NOMO-1 (cell line): ENCODE measurements around the gene CAMSAP1.

Experiments
- DNase-seq, 2 experiments: peaks; one replicate each; lab custom pipeline; 2025; ENCODE audit not compliant: unreplicated experiment in 2 of 2; lab: John Stamatoyannopoulos, UW

Gene CAMSAP1

DNA sequence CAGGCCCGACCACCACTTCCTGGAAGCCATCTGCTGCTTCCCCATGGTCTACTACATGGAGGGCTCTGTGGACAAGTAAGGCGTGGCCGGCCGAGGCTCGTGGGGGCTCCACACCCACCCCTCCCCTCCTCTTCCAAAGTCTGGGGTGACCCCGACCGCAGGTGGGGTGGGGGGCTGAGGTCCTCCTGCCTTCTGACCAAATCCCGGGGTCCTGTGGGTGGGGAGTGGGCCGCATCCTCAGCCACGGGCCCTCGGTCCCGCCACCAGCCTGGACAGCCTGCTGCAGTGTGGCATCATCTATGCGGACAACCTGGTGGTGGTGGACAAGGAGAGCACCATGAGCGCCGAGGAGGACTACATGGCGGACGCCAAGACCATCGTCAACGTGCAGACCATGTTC lies 128.9 kb downstream of the CAMSAP1 start:
- DNase-seq: no peak

DNA sequence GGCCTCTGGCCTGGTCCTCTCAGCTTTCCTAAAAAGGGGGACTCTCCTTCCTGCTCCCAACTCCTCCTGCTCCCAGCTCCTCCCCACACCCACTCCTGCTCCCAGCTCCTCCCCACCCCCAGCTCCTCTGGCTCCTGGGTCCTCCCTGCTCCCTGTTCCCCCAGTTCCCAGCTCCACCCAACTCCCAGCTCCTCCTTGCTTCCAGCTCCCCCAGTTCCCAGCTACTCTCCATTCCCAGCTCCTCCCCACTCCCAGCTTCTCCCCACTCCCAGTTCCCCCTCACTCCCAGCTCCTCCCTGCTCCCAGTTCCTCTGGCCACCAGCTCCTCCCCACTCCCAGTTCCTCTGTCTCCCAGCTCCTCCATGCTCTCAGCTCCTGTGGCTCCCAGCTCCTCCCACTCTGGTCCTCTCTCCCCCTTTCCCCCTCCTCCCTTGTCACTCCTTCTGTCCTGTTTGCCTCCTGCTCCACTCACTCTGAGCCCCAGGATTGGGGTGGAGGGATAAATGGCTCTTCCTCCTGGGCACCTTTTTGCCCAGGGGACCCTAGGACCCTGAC lies 129.6 kb downstream of the CAMSAP1 start:
- DNase-seq: no peak

GRCh38 chr9:135776893-135777622 lies 130.3 kb downstream of the CAMSAP1 start:
- no peak for DNase-seq

GRCh38 chr9:135775911-135776310 lies 131.4 kb downstream of the CAMSAP1 start:
- DNase-seq: no peak

- DNase-seq: no peak
Observed at GRCh38 chr9:135774794-135775525, 132.4 kb downstream of the CAMSAP1 start.

- no peak for DNase-seq
Observed at GRCh38 chr9:135774239-135774747, 133.1 kb downstream of the CAMSAP1 start.

GRCh38 chr9:135773530-135774238 lies 133.7 kb downstream of the CAMSAP1 start:
- no peak for DNase-seq

DNA sequence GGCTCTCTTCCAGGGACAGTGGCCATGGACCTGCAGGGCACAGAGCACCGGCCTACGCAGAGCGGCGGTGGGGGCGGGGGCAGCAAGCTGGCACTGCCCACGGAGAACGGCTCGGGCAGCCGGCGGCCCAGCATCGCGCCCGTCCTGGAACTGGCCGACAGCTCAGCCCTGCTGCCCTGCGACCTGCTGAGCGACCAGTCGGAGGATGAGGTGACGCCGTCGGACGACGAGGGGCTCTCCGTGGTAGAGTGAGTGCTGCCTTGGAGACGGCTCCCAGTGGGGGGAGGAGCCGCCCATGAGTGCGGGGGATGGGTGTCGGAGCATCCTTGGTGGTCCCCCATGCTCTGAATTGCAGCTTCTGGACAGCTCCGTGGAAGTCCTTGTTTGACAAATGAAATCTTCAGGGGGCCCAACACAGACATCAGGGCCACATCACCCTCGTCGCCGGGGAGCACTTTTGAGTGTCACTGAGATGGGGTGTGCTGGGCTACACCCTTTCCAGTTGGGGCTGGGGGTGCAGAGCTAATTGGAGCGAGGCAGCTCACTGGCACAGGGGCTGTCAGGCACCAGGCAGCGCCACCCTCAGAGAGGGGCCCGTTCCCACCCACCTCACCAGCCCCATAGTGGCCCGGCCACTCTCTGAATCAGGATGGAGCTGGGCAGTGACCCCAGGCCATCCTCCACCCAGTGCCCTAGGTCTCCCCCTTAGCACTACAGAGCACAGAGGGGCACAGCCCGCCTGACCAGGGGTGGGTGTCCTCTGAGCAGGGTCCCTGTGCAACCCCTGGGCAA lies 134.4 kb downstream of the CAMSAP1 start:
- DNase-seq: no peak

GRCh38 chr9:135772056-135772646 lies 135.2 kb downstream of the CAMSAP1 start:
- no peak for DNase-seq

- no peak for DNase-seq
Observed at GRCh38 chr9:135771401-135772051, 135.8 kb downstream of the CAMSAP1 start.

GRCh38 chr9:135770771-135771170 lies 136.6 kb downstream of the CAMSAP1 start:
- no peak for DNase-seq

DNA sequence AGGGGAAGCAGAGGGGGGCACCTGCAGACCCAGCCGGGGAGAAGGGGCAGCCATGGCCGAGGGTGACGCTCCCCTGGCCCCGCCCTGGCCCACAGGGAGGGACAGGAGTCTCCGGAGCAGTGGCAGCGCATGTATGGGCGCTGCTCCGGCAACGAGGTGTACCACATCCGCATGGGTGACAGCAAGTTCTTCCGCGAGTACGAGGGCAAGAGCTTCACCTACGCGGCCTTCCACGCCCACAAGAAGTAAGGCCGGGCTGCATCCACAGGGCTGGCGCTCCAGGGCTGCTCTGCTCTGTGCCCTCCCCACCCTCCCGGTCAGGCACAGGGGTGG lies 137.2 kb downstream of the CAMSAP1 start:
- no peak for DNase-seq

GRCh38 chr9:135769489-135770202 lies 137.7 kb downstream of the CAMSAP1 start:
- no peak for DNase-seq

DNA sequence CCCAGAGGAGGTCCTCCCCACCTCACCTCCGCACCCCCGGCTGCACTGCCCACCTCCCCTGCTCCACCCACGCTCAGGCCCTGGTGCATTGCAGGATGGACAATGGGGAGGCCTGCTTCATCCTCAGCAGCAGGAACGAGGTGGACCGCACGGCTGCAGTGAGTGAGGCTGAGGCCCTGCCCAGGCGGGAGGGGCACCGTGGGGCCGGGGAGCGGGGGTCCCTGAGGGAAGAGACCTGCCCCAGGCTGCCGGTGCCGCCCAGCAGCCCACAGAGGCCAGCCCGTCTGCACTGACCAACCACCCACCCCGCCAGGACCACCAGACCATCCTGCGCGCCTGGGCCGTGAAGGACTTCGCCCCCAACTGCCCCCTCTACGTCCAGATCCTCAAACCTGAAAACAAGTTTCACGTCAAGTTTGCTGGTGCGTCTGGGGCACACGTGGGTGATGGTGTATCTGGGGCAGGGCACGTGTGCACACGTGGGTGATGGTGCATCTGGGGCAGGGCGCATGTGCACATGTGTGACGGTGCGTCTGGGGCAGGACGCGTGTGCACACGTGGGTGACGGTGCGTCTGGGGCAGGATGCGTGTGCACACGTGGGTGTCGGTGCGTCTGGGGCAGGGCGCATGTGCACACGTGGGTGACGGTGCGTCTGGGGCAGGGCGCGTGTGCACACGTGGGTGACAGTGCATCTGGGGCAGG lies 138.7 kb downstream of the CAMSAP1 start:
- no peak for DNase-seq

DNA sequence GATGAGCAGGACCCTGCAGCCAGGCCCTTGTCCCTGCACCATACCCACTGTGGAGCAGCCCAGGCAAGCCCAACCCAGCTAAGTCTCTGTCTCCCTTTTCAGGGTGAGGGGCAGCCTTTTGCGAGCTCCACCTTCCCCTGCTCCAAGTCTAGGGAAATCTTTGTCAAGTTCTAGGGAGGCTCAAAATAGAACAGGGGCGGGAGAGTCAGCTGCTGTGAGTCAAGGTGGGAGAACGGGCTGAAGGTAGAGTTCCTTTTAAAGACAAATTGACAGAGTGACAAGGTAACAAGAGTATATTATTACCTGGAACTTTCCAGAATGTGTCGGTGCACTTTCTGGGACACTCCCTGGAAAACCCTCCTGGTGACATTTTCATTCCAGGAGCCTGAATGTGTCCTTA lies 140.6 kb downstream of the CAMSAP1 start:
- no peak for DNase-seq

- no peak for DNase-seq
Observed at GRCh38 chr9:135766251-135766650, 141.1 kb downstream of the CAMSAP1 start.

DNA sequence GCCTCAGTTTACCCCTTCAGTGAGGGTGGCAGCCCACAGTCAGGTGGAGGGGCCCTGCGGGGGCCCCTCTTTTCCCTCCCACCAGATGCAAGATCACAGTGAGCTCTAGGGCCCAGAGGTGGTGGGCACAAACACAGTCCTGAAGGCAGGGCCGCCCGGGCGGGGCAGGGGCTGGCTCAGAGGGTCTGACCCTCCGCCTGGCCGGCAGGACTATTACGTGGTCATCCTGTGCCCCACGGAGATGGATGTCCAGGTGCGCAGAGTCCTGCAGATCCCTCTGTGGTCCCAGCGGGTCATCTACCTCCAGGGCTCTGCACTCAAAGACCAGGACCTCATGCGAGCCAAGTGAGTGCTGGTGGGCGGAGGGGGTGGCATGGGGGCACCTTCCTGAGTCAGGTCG lies 141.9 kb downstream of the CAMSAP1 start:
- DNase-seq: no peak

DNA sequence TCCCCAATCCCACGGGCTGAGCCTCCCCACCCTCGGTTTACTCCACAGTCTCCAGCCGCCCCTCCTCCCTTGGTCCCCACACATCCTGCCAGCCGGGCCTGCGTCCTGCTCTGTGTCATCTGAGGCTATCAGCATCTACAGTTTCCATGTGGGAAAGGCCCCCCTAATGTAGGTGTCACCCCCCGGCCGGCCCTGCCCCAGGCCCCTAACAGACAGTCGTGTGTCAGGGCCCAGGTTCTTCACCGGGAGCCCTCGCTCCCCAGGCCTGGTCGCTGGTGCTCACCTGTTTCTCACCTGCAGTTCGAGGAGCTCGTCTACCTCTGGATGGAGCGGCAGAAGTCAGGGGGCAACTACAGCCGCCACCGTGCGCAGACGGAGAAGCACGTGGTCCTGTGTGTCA lies 142.6 kb downstream of the CAMSAP1 start:
- no peak for DNase-seq
